ENCODE data around the gene GPRC5A. TPM values are rescaled to one million over a fixed set of nuclear protein-coding genes. Genes with fewer than 3 reads are reported as not detected.
"Not testable (repeated sequence)": the region's sequence is repeated elsewhere in the genome, so short reads cannot be mapped to it uniquely, and the experiment has no call there.

The GPRC5A gene
- total and polyA plus RNA-seq, 9 donors: 0.90 to 5.9 (median 1.7) TPM

DNA sequence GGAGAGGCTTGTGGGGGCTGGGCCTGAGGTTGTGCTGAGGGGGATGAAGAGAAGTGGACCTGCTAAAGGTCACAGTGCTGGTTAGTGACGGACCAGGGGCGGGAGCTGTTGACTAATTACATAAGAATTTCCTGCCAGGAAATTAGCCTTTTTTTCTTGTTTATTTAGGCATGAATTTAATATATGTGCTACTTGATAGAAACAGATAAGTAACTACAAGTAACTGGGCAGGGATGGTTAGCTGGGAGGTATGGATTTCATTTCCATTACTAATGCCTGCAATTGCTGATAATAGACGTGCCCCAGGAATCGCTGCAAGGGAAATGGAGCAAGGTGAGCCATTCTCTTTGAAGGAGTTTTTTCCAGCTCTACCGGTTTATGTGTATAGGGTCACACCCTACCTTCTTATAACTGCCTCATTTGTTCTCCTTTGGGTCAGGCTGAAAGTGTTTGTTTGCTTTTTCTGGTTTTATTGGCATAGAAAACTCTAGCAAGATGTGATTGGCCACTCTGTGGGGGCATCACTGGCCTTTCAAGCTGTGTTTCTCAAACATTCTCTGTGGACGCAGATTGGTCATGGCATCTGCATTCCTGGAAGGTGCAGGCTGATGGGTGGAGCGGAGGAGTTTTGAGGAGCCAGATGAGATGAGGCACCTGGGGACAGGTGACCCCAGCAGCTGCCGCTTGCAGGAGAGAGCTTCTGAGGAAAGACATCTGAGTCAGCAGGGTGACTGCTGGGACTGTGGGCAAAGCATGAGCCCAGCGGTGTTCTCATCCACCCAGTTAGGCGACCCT lies 19.0 kb upstream of the GPRC5A start:
- WGBS (ENCODE audit: insufficient coverage): 91% methylated on average over 4 of the region's 10 CpGs
- no peak for DNase-seq
- H3K36me3 ChIP-seq (ENCODE audit: control insufficient read depth, insufficient read depth, low read length): no peaks in the 10 kb centered on the region
- H3K27me3 ChIP-seq (ENCODE audit: control insufficient read depth, insufficient read depth, low read length): no peaks in the 10 kb centered on the region
- H3K27ac ChIP-seq (ENCODE audit: low read length): no peak overlapping the region
- H3K9me3 ChIP-seq (replicated peaks; ENCODE audit: control insufficient read depth, low read depth, low read length): no peaks in the 10 kb centered on the region
- no peak overlapping the region for H3K4me3 ChIP-seq (ENCODE audit: low read length)
- H3K4me1 ChIP-seq (ENCODE audit: control insufficient read depth, insufficient read depth, low read length): peaks cover 3% of the 10 kb centered on the region

DNA sequence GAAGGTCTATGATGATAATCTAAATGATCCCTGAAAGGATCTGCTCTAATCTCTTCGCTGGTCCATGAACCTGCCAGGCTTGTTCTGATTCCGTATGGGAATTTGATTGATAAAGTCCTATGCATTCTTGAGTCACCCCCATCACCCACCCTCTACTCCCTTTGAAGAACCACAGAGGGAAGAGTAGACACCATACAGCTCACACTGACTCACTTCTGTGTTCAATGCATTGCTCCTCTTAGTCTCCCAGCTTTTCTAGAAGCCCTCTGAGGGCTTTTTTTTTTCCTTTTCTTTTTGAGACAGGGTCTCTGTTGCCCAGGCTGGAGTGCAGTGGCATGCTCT lies 18.5 kb upstream of the GPRC5A start:
- peaks cover 3% of the 10 kb centered on the region for H3K4me1 ChIP-seq (ENCODE audit: control insufficient read depth, insufficient read depth, low read length)
- H3K9me3 ChIP-seq (replicated peaks; ENCODE audit: control insufficient read depth, low read depth, low read length): no peaks in the 10 kb centered on the region
- no peak overlapping the region for H3K4me3 ChIP-seq (ENCODE audit: low read length)
- H3K27ac ChIP-seq (ENCODE audit: low read length): no peak overlapping the region
- H3K27me3 ChIP-seq (ENCODE audit: control insufficient read depth, insufficient read depth, low read length): no peaks in the 10 kb centered on the region
- DNase-seq: no peak
- no peaks in the 10 kb centered on the region for H3K36me3 ChIP-seq (ENCODE audit: control insufficient read depth, insufficient read depth, low read length)
- WGBS (ENCODE audit: insufficient coverage): no CpG with 5 or more reads among the region's 2 CpGs

DNA sequence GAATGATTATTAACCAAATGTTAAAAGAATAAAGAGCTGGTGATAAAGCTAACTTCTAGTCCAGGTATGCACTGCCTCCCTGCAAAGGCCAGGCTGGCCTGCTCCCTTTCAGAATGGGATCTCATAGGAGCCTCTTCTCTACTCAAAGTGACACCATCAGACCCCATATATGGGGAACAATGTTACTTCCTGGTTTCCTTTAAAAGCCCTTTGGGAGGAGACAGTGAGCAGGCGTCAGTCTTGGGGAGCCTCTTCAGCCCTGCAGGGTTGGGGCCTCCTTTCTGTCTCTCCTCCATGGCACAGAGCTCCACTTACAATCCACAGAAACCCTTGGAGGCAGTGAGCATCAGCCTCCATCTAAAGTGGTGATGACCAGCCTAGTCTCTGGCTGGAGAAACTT lies 17.3 kb upstream of the GPRC5A start:
- Histone ChIP-seq H3K4me3 (ENCODE audit: low read length) (no peak overlapping the region), H3K27me3 (ENCODE audit: control insufficient read depth, insufficient read depth, low read length) (no peaks in the 10 kb centered on the region), H3K4me1 (ENCODE audit: control insufficient read depth, insufficient read depth, low read length) (peaks cover 3% of the 10 kb centered on the region), H3K36me3 (ENCODE audit: control insufficient read depth, insufficient read depth, low read length) (no peaks in the 10 kb centered on the region), H3K27ac (ENCODE audit: low read length) (no peak overlapping the region), H3K9me3 (replicated peaks; ENCODE audit: control insufficient read depth, low read depth, low read length) (no peaks in the 10 kb centered on the region)
- WGBS (ENCODE audit: insufficient coverage): no CpG with 5 or more reads among the region's 1 CpG
- no peak for DNase-seq

DNA sequence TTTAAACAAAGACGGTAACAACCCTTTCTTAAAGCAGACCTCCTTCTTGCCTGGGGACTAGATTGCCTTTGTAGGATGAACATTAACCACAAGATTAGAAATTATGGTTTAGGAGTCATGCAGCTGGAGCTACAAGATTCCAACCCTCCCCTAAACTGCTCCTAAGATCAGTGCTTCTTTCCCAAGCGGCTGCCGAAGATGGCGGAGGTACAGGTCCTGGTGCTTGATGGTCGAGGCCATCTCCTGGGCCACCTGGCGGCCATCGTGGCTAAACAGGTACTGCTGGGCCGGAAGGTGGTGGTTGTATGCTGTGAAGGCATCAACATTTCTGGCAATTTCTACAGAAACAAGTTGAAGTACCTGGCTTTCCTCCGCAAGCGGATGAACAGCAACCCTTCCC lies 16.1 kb upstream of the GPRC5A start:
- 94% methylated on average over 2 of the region's 10 CpGs for WGBS (ENCODE audit: insufficient coverage)
- H3K27ac ChIP-seq (ENCODE audit: low read length): not testable (repeated sequence)

DNA sequence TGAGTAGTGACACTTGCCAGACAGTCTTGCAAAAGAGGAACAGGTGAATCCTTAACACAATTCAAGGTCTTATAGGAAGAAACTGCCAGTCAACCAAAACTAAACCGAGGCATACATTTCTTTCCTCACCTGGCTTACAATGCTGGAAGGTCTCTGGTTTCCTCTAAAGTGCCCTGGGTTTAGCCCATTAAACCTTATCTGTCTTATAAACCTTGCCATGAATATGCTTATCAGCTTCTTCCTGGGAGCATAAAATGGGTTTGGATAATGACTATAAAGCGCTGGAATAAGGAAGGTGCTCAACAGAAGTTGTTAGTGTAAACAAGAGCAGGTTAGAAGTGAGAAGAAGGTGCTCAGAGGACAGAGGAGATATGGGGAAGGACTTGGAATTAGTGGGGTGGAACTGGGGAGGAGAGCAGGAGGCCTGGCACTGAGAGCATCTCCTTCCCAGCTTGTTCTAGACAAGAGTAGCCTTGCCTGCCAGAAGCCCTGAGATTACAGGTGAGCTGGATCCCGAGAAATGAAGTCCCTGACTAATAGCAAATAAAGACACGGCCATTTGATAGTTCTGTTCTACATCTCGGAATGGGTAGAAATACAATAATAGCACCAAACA lies 14.1 kb upstream of the GPRC5A start:
- no peaks in the 10 kb centered on the region for H3K9me3 ChIP-seq (replicated peaks; ENCODE audit: control insufficient read depth, low read depth, low read length)
- peaks cover 3% of the 10 kb centered on the region for H3K4me1 ChIP-seq (ENCODE audit: control insufficient read depth, insufficient read depth, low read length)
- no peak for DNase-seq
- H3K27ac ChIP-seq (ENCODE audit: low read length): no peak overlapping the region
- no peaks in the 10 kb centered on the region for H3K36me3 ChIP-seq (ENCODE audit: control insufficient read depth, insufficient read depth, low read length)
- H3K27me3 ChIP-seq (ENCODE audit: control insufficient read depth, insufficient read depth, low read length): no peaks in the 10 kb centered on the region
- 88% methylated on average over 2 of the region's 5 CpGs for WGBS (ENCODE audit: insufficient coverage)
- H3K4me3 ChIP-seq (ENCODE audit: low read length): no peak overlapping the region

More for the DNA sequence above, 16.1 kb upstream of the GPRC5A start:
- H3K4me3 ChIP-seq (ENCODE audit: low read length); H3K36me3 ChIP-seq (ENCODE audit: control insufficient read depth, insufficient read depth, low read length); H3K4me1 ChIP-seq (ENCODE audit: control insufficient read depth, insufficient read depth, low read length); H3K9me3 ChIP-seq (replicated peaks; ENCODE audit: control insufficient read depth, low read depth, low read length); DNase-seq; H3K27me3 ChIP-seq (ENCODE audit: control insufficient read depth, insufficient read depth, low read length): not testable (repeated sequence)

DNA sequence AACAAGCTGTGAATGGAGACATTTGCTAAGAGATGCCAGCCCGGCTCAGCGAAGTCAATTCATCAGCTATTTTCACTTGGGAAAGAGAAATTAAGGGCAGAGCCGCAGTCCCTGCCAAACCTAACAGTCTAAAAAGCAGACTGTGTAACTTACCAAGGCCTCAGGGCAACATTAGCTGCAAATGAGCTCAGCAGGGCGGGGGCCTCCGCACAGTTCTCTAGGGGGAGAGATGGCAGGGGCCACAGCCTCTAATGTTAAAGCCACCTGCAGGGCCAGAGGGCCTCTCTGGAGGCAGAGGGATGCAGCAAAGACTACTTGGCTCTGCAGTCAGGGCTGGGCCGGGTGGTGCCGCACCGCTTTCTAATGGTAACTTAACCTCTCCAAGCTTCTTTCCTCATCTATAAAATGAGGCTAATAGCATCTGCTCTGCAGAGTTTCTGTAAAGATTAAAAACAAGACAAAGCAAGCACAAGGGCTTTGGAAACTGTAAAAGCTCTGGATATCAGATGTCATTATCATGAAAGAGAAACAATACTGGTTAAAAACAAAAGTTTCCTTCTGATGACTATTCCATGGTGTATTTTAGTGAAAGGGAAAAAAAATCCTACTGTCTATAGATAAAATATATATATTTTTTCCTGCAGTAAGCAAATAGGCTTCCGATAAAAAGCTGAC lies 13.4 kb upstream of the GPRC5A start:
- H3K4me3 ChIP-seq (ENCODE audit: low read length): no peak overlapping the region
- 52% methylated on average over 5 of the region's 9 CpGs for WGBS (ENCODE audit: insufficient coverage)
- H3K27ac ChIP-seq (ENCODE audit: low read length): no peak overlapping the region
- peaks cover 3% of the 10 kb centered on the region for H3K4me1 ChIP-seq (ENCODE audit: control insufficient read depth, insufficient read depth, low read length)
- no peaks in the 10 kb centered on the region for H3K9me3 ChIP-seq (replicated peaks; ENCODE audit: control insufficient read depth, low read depth, low read length)
- DNase-seq: no peak
- H3K36me3 ChIP-seq (ENCODE audit: control insufficient read depth, insufficient read depth, low read length): no peaks in the 10 kb centered on the region
- no peaks in the 10 kb centered on the region for H3K27me3 ChIP-seq (ENCODE audit: control insufficient read depth, insufficient read depth, low read length)

DNA sequence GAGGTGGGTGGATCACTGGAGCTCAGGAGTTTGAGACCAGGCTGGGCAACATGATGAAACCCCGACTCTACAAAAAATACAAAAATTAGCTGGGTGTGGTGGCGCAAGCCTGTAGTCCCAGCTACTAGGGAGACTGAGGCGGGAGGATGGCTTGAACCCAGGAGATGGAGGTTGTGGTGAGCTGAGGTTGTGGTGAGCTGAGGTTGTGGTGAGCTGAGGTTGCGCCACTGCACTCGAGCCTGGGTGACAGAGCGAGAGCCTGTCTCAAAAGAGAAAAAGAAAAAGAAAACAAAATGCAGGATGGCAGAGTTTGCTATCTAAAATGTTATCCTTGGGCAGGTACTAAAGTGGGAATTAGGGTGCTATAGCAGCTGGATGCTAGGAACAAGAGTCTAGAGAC lies 10.8 kb upstream of the GPRC5A start:
- Histone ChIP-seq H3K36me3 (ENCODE audit: control insufficient read depth, insufficient read depth, low read length) (no peaks in the 10 kb centered on the region), H3K4me3 (ENCODE audit: low read length) (no peak overlapping the region), H3K27ac (ENCODE audit: low read length) (no peak overlapping the region), H3K4me1 (ENCODE audit: control insufficient read depth, insufficient read depth, low read length) (peaks cover 3% of the 10 kb centered on the region), H3K9me3 (replicated peaks; ENCODE audit: control insufficient read depth, low read depth, low read length) (no peaks in the 10 kb centered on the region), H3K27me3 (ENCODE audit: control insufficient read depth, insufficient read depth, low read length) (no peaks in the 10 kb centered on the region)
- no peak for DNase-seq
- 98% methylated on average over 5 of the region's 6 CpGs for WGBS (ENCODE audit: insufficient coverage)

DNA sequence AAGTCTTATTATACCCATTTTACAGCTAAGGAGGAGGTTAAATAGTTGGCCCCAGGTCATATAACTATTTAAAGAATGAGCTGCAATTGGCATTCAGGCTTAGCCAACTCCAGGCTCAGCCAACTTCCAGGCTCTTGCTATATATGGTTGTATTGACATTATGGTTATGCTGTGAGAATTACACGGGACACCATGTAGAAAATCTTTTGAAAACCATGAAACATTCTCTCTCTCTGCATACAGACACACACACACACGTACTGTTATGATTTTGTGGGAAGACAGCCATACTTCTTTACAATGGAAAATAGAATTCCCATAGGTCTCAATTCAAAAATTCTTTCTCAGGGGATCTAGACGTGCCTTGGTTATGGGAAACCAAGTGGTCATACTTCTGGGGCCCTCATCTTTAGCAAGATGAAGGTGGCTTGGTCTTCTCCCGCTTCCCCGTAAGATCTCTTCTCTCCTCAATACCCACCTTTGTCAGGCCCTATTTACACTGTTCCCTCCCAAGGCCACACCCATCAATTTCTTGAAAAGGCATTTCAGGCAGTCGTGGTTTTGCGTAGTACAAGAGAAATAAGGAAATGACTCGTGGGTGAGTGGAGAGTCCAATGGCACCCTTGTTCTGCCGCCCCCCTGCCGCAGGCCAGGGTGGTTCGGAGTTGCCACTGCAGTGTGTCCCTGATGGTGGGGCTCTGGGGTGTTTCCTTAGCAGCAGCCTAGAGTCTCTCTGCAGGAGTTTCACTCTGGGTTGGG lies 10.0 kb upstream of the GPRC5A start:
- Histone ChIP-seq H3K9me3 (replicated peaks; ENCODE audit: control insufficient read depth, low read depth, low read length) (no peaks in the 10 kb centered on the region), H3K4me3 (ENCODE audit: low read length) (no peak overlapping the region), H3K4me1 (ENCODE audit: control insufficient read depth, insufficient read depth, low read length) (peaks cover 3% of the 10 kb centered on the region), H3K27me3 (ENCODE audit: control insufficient read depth, insufficient read depth, low read length) (no peaks in the 10 kb centered on the region), H3K36me3 (ENCODE audit: control insufficient read depth, insufficient read depth, low read length) (no peaks in the 10 kb centered on the region), H3K27ac (ENCODE audit: low read length) (no peak overlapping the region)
- 86% methylated on average over 5 of the region's 11 CpGs for WGBS (ENCODE audit: insufficient coverage)
- no peak for DNase-seq

DNA sequence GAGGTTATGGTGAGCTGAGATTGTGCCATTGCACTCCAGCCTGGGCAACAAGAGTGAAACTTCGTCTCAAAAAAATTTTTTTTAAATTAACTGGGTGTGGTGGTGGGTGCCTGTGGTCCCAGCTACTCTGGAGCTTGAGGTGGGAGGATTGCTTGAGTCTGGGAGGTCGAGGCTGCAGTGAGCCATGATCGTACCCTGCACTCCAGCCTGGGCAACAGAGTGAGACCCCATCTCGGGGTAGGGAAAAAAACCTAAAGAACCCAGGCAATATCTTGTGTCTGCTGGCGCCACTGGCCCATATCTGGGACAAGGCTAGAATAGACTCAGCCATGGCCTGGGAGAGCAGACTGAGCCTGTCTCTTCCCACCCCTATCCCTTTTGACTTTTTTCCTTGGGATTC lies 9.1 kb upstream of the GPRC5A start:
- DNase-seq: no peak
- Histone ChIP-seq H3K27me3 (ENCODE audit: control insufficient read depth, insufficient read depth, low read length) (no peaks in the 10 kb centered on the region), H3K4me1 (ENCODE audit: control insufficient read depth, insufficient read depth, low read length) (peaks cover 3% of the 10 kb centered on the region), H3K27ac (ENCODE audit: low read length) (no peak overlapping the region), H3K4me3 (ENCODE audit: low read length) (no peak overlapping the region), H3K9me3 (replicated peaks; ENCODE audit: control insufficient read depth, low read depth, low read length) (no peaks in the 10 kb centered on the region), H3K36me3 (ENCODE audit: control insufficient read depth, insufficient read depth, low read length) (no peaks in the 10 kb centered on the region)
- WGBS (ENCODE audit: insufficient coverage): 94% methylated on average over 5 of the region's 5 CpGs
